Measurements from ENCODE around the gene GLRB.

DNA sequence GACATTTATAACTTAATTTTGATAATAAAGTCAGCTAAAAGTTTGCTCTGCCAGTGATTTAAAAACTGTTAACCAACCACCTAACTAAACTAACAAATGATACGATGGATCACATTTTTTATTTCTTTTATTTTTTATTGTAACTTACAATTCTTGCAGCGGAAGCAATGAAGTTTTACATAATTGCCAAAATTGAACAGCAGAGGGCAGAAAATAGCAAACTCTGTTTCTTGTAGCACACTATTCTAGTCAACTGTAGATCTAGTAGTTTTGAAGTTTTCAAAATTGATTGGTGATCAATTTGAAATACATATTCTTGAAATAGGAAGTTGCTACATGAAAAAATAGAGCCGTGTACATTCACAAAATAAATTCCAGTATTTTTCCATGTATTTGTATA, 141.8 kb downstream of the GLRB start:
- TF ChIP-seq GATA2 (IDR thresholded peaks at IDR 0.05; ENCODE audit: low read depth, low read length) (no peak), GATA3 (IDR thresholded peaks at IDR 0.05; ENCODE audit: low read depth, low read length) (no peak)

Data from SH-SY5Y (cell line).